Prostate gland (tissue), 2 donors: ENCODE data around the gene TRMT11. TPM values are rescaled to one million over a fixed set of nuclear protein-coding genes. Genes with fewer than 3 reads are reported as not detected.

ENCODE experiments used
- DNase-seq: peaks from one replicate; pipeline ENCODE4 v3.0.0-alpha.2; 2019; ENCODE audit warnings: low spot score
- H3K27ac ChIP-seq, 2 donors: fragments of 200-600 bp; sonication (generic); 2 replicates each; pipeline ENCODE4 v1.5.1; 2017 to 2019
- H3K27me3 ChIP-seq: fragments of 200-600 bp; sonication (generic); replicated peaks from 2 replicates; pipeline ENCODE4 v1.5.1; 2019; ENCODE audit not compliant: insufficient read depth
- H3K36me3 ChIP-seq, 2 donors: fragments of 200-600 bp; sonication (generic); 1 replicate in 1 of 2; 2 replicates in 1 of 2; pipeline versions ENCODE4 v1.5.1 to v1.8.1; 2017 to 2019
- H3K4me1 ChIP-seq: fragments of 200-600 bp; sonication (generic); replicated peaks from 2 replicates; pipeline ENCODE4 v1.5.1; 2019
- H3K4me3 ChIP-seq, 2 donors: fragments of 200-600 bp; sonication (generic); 2 replicates each; pipeline ENCODE4 v1.5.1; 2017 to 2019
- H3K9me3 ChIP-seq: fragments of 200-600 bp; sonication (generic); 2 replicates; pipeline ENCODE4 v1.5.1; 2017
- CTCF ChIP-seq, 4 experiments: fragments of 200-600 bp in 2 of 4; fragments of 450-650 bp in 2 of 4; sonication (generic) in 2 of 4; IDR thresholded peaks; 1 replicate in 3 of 4; 2 replicates in 1 of 4; pipeline ENCODE4 v1.5.1; 2016 to 2019; ENCODE audit warnings: antibody characterized with exemption in 4 of 4, mild to moderate bottlenecking in 2 of 4, moderate library complexity in 2 of 4
- POLR2A ChIP-seq: fragments of 450-650 bp; IDR thresholded peaks from one replicate; pipeline ENCODE4 v1.6.1; 2016; ENCODE audit warnings: antibody characterized with exemption, mild to moderate bottlenecking
- POLR2AphosphoS5 ChIP-seq: sonication (generic); formaldehyde crosslinking; IDR thresholded peaks from one replicate; pipeline ENCODE4 v1.6.1; 2017; ENCODE audit warnings: antibody characterized with exemption
- WGBS: methylation state at CpG from one replicate; pipeline ENCODE4 v1.1.5; 2018; 5-methylcytosine and 5-hydroxymethylcytosine counted together
- intact Hi-C: fragments of 100-400 bp; cut with DNase I; formaldehyde crosslinking; loops from one replicate; pipeline ENCODE4 v1.14.2; 2022
- total RNA-seq, 2 donors: library from RNA; depleted of rRNA; stranded (reverse); fragments of >200 nt; gene quantifications; one replicate each; pipeline ENCODE4 v1.1.0, GENCODE V29; 2016

Gene TRMT11
- total RNA-seq, 2 donors from 2014 or later = 28.3 to 35.0 TPM

GRCh38 chr6:125951323-125951722 is 35.0 kb upstream of the TRMT11 start:
- intact Hi-C loops = loop anchor here (10.0 kb wide), 2 partner anchors 647 to 797 kb away; partner anchors contain the start of genes HDDC2 and TPD52L1

GRCh38 chr6:125952764-125953501 is 33.4 kb upstream of the TRMT11 start:
- Histone ChIP-seq H3K27ac (no peak overlapping the region), H3K4me1 (no peaks in the 10 kb centered on the region), H3K36me3 (no peaks in the 10 kb centered on the region), H3K4me3 (no peak overlapping the region), H3K27me3 (peaks cover 1% of the 10 kb centered on the region), H3K9me3 (no peaks in the 10 kb centered on the region)
- intact Hi-C loops = loop anchor here (10.0 kb wide), 2 partner anchors 648 to 798 kb away; partner anchors contain the start of genes HDDC2 and TPD52L1
- TF ChIP-seq POLR2A (no peak), CTCF (IDR thresholded peaks at IDR 0.05) (no peak), POLR2AphosphoS5 (no peak)
- no peak for DNase-seq
- WGBS = 76% methylated on average over 7 of the region's 7 CpGs

More at GRCh38 chr6:125951323-125951722, 35.0 kb upstream of the TRMT11 start:
- TF ChIP-seq POLR2A = no peak
- no peak for TF ChIP-seq CTCF (IDR thresholded peaks at IDR 0.05)
- TF ChIP-seq POLR2AphosphoS5 = no peak
- H3K9me3 ChIP-seq = no peaks in the 10 kb centered on the region
- H3K4me3 ChIP-seq = no peak overlapping the region
- 92% methylated on average over 1 of the region's 1 CpG for WGBS
- H3K27me3 ChIP-seq = peaks cover 1% of the 10 kb centered on the region
- H3K27ac ChIP-seq = no peak overlapping the region
- H3K4me1 ChIP-seq = no peaks in the 10 kb centered on the region
- no peak for DNase-seq
- H3K36me3 ChIP-seq = no peaks in the 10 kb centered on the region

GRCh38 chr6:125953502-125953875 is 32.9 kb upstream of the TRMT11 start:
- intact Hi-C loops = loop anchor here (10.0 kb wide), 2 partner anchors 649 to 799 kb away; partner anchors contain the start of genes HDDC2 and TPD52L1
- Histone ChIP-seq H3K27me3 (peaks cover 1% of the 10 kb centered on the region), H3K4me1 (no peaks in the 10 kb centered on the region), H3K9me3 (no peaks in the 10 kb centered on the region), H3K36me3 (no peaks in the 10 kb centered on the region), H3K27ac (no peak overlapping the region), H3K4me3 (no peak overlapping the region)
- DNase-seq = no peak
- no peak for TF ChIP-seq POLR2AphosphoS5
- TF ChIP-seq CTCF (IDR thresholded peaks at IDR 0.05) = peak in 1 of 4 experiments; percentile 37
- no peak for TF ChIP-seq POLR2A
- WGBS = 45% methylated on average over 11 of the region's 11 CpGs

- intact Hi-C loops = loop anchor here (5.0 to 10.0 kb wide), 3 partner anchors 98 to 800 kb away; partner anchors contain the start of genes HDDC2 and TPD52L1
- H3K4me3 ChIP-seq = no peak overlapping the region
- WGBS = 66% methylated on average over 5 of the region's 5 CpGs
Measured at GRCh38 chr6:125954735-125955339, 31.5 kb upstream of the TRMT11 start.

GRCh38 chr6:125955973-125956372 is 30.4 kb upstream of the TRMT11 start:
- H3K4me3 ChIP-seq = no peak overlapping the region
- no peaks in the 10 kb centered on the region for H3K27me3 ChIP-seq
- no peak for DNase-seq
- no peak for TF ChIP-seq POLR2A
- TF ChIP-seq CTCF (IDR thresholded peaks at IDR 0.05) = no peak
- TF ChIP-seq POLR2AphosphoS5 = no peak
- WGBS = 38% methylated on average over 5 of the region's 5 CpGs
- H3K9me3 ChIP-seq = no peaks in the 10 kb centered on the region
- H3K4me1 ChIP-seq = no peaks in the 10 kb centered on the region
- peak overlapping the region; percentile 93 to 95 for H3K27ac ChIP-seq
- intact Hi-C loops = loop anchor here (2.0 to 10.0 kb wide), 4 partner anchors 99 to 801 kb away; partner anchors contain the start of genes HDDC2 and TPD52L1
- no peaks in the 10 kb centered on the region for H3K36me3 ChIP-seq

More at GRCh38 chr6:125954735-125955339, 31.5 kb upstream of the TRMT11 start:
- no peaks in the 10 kb centered on the region for H3K4me1 ChIP-seq
- peaks cover 1% of the 10 kb centered on the region for H3K27me3 ChIP-seq
- TF ChIP-seq POLR2AphosphoS5 = no peak
- no peak for DNase-seq
- H3K9me3 ChIP-seq = no peaks in the 10 kb centered on the region
- no peaks in the 10 kb centered on the region for H3K36me3 ChIP-seq
- no peak overlapping the region for H3K27ac ChIP-seq
